ENCODE results near the gene TM4SF1. TPM values are rescaled to one million over a fixed set of nuclear protein-coding genes. Genes with fewer than 3 reads are reported as not detected.

TM4SF1 gene
- total and polyA plus RNA-seq, 9 of the 15 experiments (the other 6 are each of a cell fraction or from before 2014, with no cell fraction given): 0.06 to 0.44 (median 0.08) TPM; not detected in 4

GRCh38 chr3:149353581-149354184 lies 23.8 kb downstream of the TM4SF1 start:
- no peak overlapping the region for H2AFZ ChIP-seq (ENCODE audit: low read depth, low read length)
- no peaks in the 10 kb centered on the region for H3K27me3 ChIP-seq (ENCODE audit: control insufficient read depth in 2 of 2, insufficient read depth in 2 of 2, low read length in 2 of 2)
- no peak overlapping the region for H3K9ac ChIP-seq (ENCODE audit: insufficient read depth in 1 of 2, low read depth in 2 of 2, low read length in 2 of 2)
- TF ChIP-seq NR3C1 (CRISPR knock-in tag; IDR thresholded peaks at IDR 0.05) (no peak), POLR2AphosphoS2 (IDR thresholded peaks at IDR 0.05; ENCODE audit: low read length) (no peak)
- no peaks in the 10 kb centered on the region for H3K36me3 ChIP-seq (ENCODE audit: control insufficient read depth, insufficient read depth, low read length)
- ChIA-PET POLR2A (no interaction called here), CTCF (ENCODE audit: low intra/inter-chr PET ratio) (no interaction called here)
- 0% methylated on average over 1 of the region's 1 CpG for WGBS (ENCODE audit: insufficient coverage, low coverage, missing lambda C conversion rate)
- ATAC-seq (no peak), FAIRE-seq (no peak), DNase-seq (ENCODE audit: extremely low read depth in 1 of 4, low spot score in 3 of 4) (no peak)
- no peaks in the 10 kb centered on the region for H3K9me1 ChIP-seq (ENCODE audit: control insufficient read depth, insufficient read depth, low read length)
- H3K4me3 ChIP-seq: no peak overlapping the region
- H3K4me2 ChIP-seq (ENCODE audit: insufficient read depth, low read length): no peak overlapping the region
- no peaks in the 10 kb centered on the region for H3K9me3 ChIP-seq (replicated peaks; ENCODE audit: control insufficient read depth, insufficient read depth, low read depth, low read length)
- no peaks in the 10 kb centered on the region for H4K20me1 ChIP-seq (replicated peaks; ENCODE audit: control insufficient read depth, insufficient read depth, low read length)
- no peak overlapping the region for H3K27ac ChIP-seq (ENCODE audit: extremely low read depth, low read depth, low read length)
- no peaks in the 10 kb centered on the region for H3K79me2 ChIP-seq (ENCODE audit: control insufficient read depth, insufficient read depth, low read length)
- H3K4me1 ChIP-seq (replicated peaks in 1 of 2; ENCODE audit: control insufficient read depth in 2 of 2, insufficient read depth in 2 of 2, low read length in 2 of 2): no peaks in the 10 kb centered on the region
- intact Hi-C loops (cut with micrococcal nuclease) (no loop called here), in situ Hi-C loops (cut with MboI) (no loop called here)
- BruUV-seq (replicated peaks): no TSS peak

GRCh38 chr3:149352556-149352955 lies 24.9 kb downstream of the TM4SF1 start:
- CTCF ChIA-PET (ENCODE audit: low intra/inter-chr PET ratio): interaction anchor here (0.8 kb wide), 1 partner anchor 128 kb away, joined by 3 read pairs; no protein-coding TSS in a partner anchor
- TF ChIP-seq ZNF512 (tag; IDR thresholded peaks at IDR 0.05): no peak
- no peak for TF ChIP-seq POU5F1 (IDR thresholded peaks at IDR 0.05; ENCODE audit: borderline replicate concordance, low read depth, low read length, partially characterized antibody)
- TF ChIP-seq SMC3 (conservative IDR thresholded peaks at IDR 0.05; ENCODE audit: insufficient read depth, low read depth, low read length): peak; percentile 49; the same call in 1 of the 2 replicates
- TF ChIP-seq SOX6 (IDR thresholded peaks at IDR 0.05): no peak
- no peak for TF ChIP-seq TAF7 (tag; IDR thresholded peaks at IDR 0.05)
- peak; percentile 63 to 69 (median 66) for TF ChIP-seq CTCF (IDR thresholded peaks at IDR 0.05 in 2 of 3, conservative IDR thresholded peaks at IDR 0.05 in 1 of 3; ENCODE audit: insufficient read depth in 2 of 3, low read depth in 1 of 3, low read length in 3 of 3)

More at GRCh38 chr3:149352556-149352955, 24.9 kb downstream of the TM4SF1 start:
- H3K27me3 ChIP-seq (ENCODE audit: control insufficient read depth in 2 of 2, insufficient read depth in 2 of 2, low read length in 2 of 2): no peaks in the 10 kb centered on the region
- no peak overlapping the region for H2AFZ ChIP-seq (ENCODE audit: low read depth, low read length)
- in situ Hi-C loops (cut with MboI) (no loop called here), intact Hi-C loops (cut with micrococcal nuclease) (loop anchor here (1.0 kb wide), 1 partner anchor 128 kb away; no protein-coding TSS in a partner anchor)
- no peaks in the 10 kb centered on the region for H3K79me2 ChIP-seq (ENCODE audit: control insufficient read depth, insufficient read depth, low read length)
- ATAC-seq (peak; percentile 97), DNase-seq (ENCODE audit: extremely low read depth in 1 of 4, low spot score in 3 of 4) (peak; percentile 48 to 67 (median 60)), FAIRE-seq (peak; percentile 84)
- no peak overlapping the region for H3K27ac ChIP-seq (ENCODE audit: extremely low read depth, low read depth, low read length)
- no peaks in the 10 kb centered on the region for H3K36me3 ChIP-seq (ENCODE audit: control insufficient read depth, insufficient read depth, low read length)
- H3K9me1 ChIP-seq (ENCODE audit: control insufficient read depth, insufficient read depth, low read length): no peaks in the 10 kb centered on the region
- POLR2A ChIA-PET: no interaction called here
- no peak overlapping the region for H3K4me2 ChIP-seq (ENCODE audit: insufficient read depth, low read length)
- BruUV-seq (replicated peaks): no TSS peak
- 3% methylated on average over 7 of the region's 7 CpGs for WGBS (ENCODE audit: insufficient coverage, low coverage, missing lambda C conversion rate)
- H3K4me1 ChIP-seq (replicated peaks in 1 of 2; ENCODE audit: control insufficient read depth in 2 of 2, insufficient read depth in 2 of 2, low read length in 2 of 2): no peaks in the 10 kb centered on the region
- H3K9ac ChIP-seq (ENCODE audit: insufficient read depth in 1 of 2, low read depth in 2 of 2, low read length in 2 of 2): no peak overlapping the region
- H4K20me1 ChIP-seq (replicated peaks; ENCODE audit: control insufficient read depth, insufficient read depth, low read length): no peaks in the 10 kb centered on the region
- no peak overlapping the region for H3K4me3 ChIP-seq
- no peaks in the 10 kb centered on the region for H3K9me3 ChIP-seq (replicated peaks; ENCODE audit: control insufficient read depth, insufficient read depth, low read depth, low read length)
